IMR-90 (cell line): Measurements from ENCODE around the gene HIRA. TPM values are rescaled to one million over a fixed set of nuclear protein-coding genes. Genes with fewer than 3 reads are reported as not detected.

Experiments
- ATAC-seq: fragments of 200-7000 bp; cut with Tn5 transposase; 2 replicates; pipeline ENCODE4 v1.9.1; 2020; ENCODE audit warnings: low read depth, mild to moderate bottlenecking, moderate library complexity
- BruUV-seq: library from RNA; stranded (reverse); fragments of 400-500 nt; replicated peaks from 2 replicates; lab custom pipeline; 2021; lab: Mats Ljungman, UMichigan
- CTCF ChIA-PET: fragments of 300-600 bp; formaldehyde crosslinking; extraction: SDS; loops from one replicate; lab custom pipeline; 2021; ENCODE audit warnings: antibody characterized with exemption; lab: Yijun Ruan, JAX
- POLR2A ChIA-PET: fragments of 300-600 bp; sonication (Branson Sonifier 250); formaldehyde crosslinking; loops from one replicate; lab custom pipeline; 2022; ENCODE audit warnings: antibody characterized with exemption; ENCODE audit not compliant: unreplicated experiment; lab: Charles Lee
- DNase-seq: peaks from one replicate; pipeline ENCODE4 v3.0.0; 2013
- H2AFZ ChIP-seq: replicated peaks from 2 replicates; pipeline ENCODE3; 2013; ENCODE audit warnings: low read length, mild to moderate bottlenecking; ENCODE audit not compliant: poor library complexity
- H2AK5ac ChIP-seq: 2 replicates; pipeline ENCODE4 v1.6.1; 2013; ENCODE audit warnings: low read depth, low read length, inconsistent platforms
- H2AK9ac ChIP-seq: replicated peaks from 2 replicates; pipeline ENCODE3; 2013; ENCODE audit warnings: mild to moderate bottlenecking, low read depth, low read length, moderate library complexity; ENCODE audit not compliant: poor library complexity
- H2BK120ac ChIP-seq: 2 replicates; pipeline ENCODE4 v1.6.1; 2013; ENCODE audit warnings: low read depth, low read length, inconsistent platforms
- H2BK15ac ChIP-seq: 3 replicates; pipeline ENCODE4 v1.6.1; 2013; ENCODE audit warnings: low read depth, low read length, inconsistent platforms
- H2BK20ac ChIP-seq: 2 replicates; pipeline ENCODE4 v1.6.1; 2013; ENCODE audit warnings: low read depth, mild to moderate bottlenecking, inconsistent platforms, low read length, moderate library complexity
- H2BK5ac ChIP-seq: 2 replicates; pipeline ENCODE4 v1.6.1; 2013; ENCODE audit warnings: mild to moderate bottlenecking, low read depth, low read length, inconsistent platforms; ENCODE audit not compliant: poor library complexity, severe bottlenecking
- H3K14ac ChIP-seq: replicated peaks from 2 replicates; pipeline ENCODE4 v1.6.1; 2013; ENCODE audit warnings: low read depth, low read length, inconsistent platforms
- H3K18ac ChIP-seq: 2 replicates; pipeline ENCODE4 v1.6.1; 2013; ENCODE audit warnings: low read depth, low read length, control low read depth
- H3K23ac ChIP-seq: 2 replicates; pipeline ENCODE4 v1.6.1; 2013; ENCODE audit warnings: low read depth, low read length, inconsistent platforms
- H3K27ac ChIP-seq: 2 replicates; pipeline ENCODE4 v1.5.1; 2013; ENCODE audit warnings: mild to moderate bottlenecking, control low read depth, low read length; ENCODE audit not compliant: insufficient read depth
- H3K27me3 ChIP-seq: 2 replicates; pipeline ENCODE4 v1.6.1; 2013; ENCODE audit warnings: low read length; ENCODE audit not compliant: control insufficient read depth, insufficient read depth
- H3K36me3 ChIP-seq: 2 replicates; pipeline ENCODE4 v1.6.1; 2013; ENCODE audit warnings: low read length, mixed read lengths; ENCODE audit not compliant: control insufficient read depth, insufficient read depth
- H3K4ac ChIP-seq: 2 replicates; pipeline ENCODE4 v1.6.1; 2013; ENCODE audit warnings: low read depth, low read length, inconsistent platforms
- H3K4me1 ChIP-seq: 2 replicates; pipeline ENCODE4 v1.6.1; 2013; ENCODE audit warnings: low read length, mixed read lengths; ENCODE audit not compliant: control insufficient read depth, insufficient read depth
- H3K4me2 ChIP-seq: 2 replicates; pipeline ENCODE4 v1.6.1; 2013; ENCODE audit warnings: low read depth, mild to moderate bottlenecking, control low read depth, low read length, moderate library complexity
- H3K4me3 ChIP-seq: 2 replicates; pipeline ENCODE4 v1.5.1; 2013; ENCODE audit warnings: low read depth, mild to moderate bottlenecking, control low read depth, low read length, moderate library complexity; ENCODE audit not compliant: insufficient read depth
- H3K56ac ChIP-seq: 2 replicates; pipeline ENCODE4 v1.6.1; 2013; ENCODE audit warnings: low read length, inconsistent platforms; ENCODE audit not compliant: insufficient read depth; ENCODE audit errors: extremely low read depth
- H3K79me1 ChIP-seq, 2 experiments: 2 replicates each; pipeline ENCODE4 v1.6.1; 2013; ENCODE audit warnings: low read length in 2 of 2, inconsistent platforms in 1 of 2, low read depth in 1 of 2
- H3K9ac ChIP-seq: 2 replicates; pipeline ENCODE4 v1.6.1; 2013; ENCODE audit warnings: low read depth, low read length, control low read depth
- H3K9me1 ChIP-seq: 2 replicates; pipeline ENCODE4 v1.6.1; 2013; ENCODE audit warnings: low read length, inconsistent platforms; ENCODE audit not compliant: insufficient read depth
- H3K9me3 ChIP-seq: 2 replicates; pipeline ENCODE4 v1.6.1; 2013; ENCODE audit warnings: low read length; ENCODE audit not compliant: control insufficient read depth, insufficient read depth
- H4K20me1 ChIP-seq: 2 replicates; pipeline ENCODE4 v1.6.1; 2013; ENCODE audit warnings: low read length, inconsistent platforms; ENCODE audit not compliant: insufficient read depth
- H4K5ac ChIP-seq: 2 replicates; pipeline ENCODE4 v1.6.1; 2013; ENCODE audit warnings: mild to moderate bottlenecking, low read depth, low read length, control low read depth
- H4K8ac ChIP-seq, 2 experiments: 2 replicates each; pipeline ENCODE4 v1.6.1; 2013; ENCODE audit warnings: low read depth in 2 of 2, low read length in 2 of 2, control low read depth in 1 of 2, inconsistent platforms in 1 of 2
- H4K91ac ChIP-seq: 2 replicates; pipeline ENCODE4 v1.6.1; 2013; ENCODE audit warnings: low read depth, low read length, inconsistent platforms; ENCODE audit not compliant: insufficient read depth
- CEBPB ChIP-seq: IDR thresholded peaks from 2 replicates; pipeline ENCODE4 v1.6.1; 2012; ENCODE audit warnings: low read depth, low read length, improper control_type of control experiment
- CHD1 ChIP-seq: IDR thresholded peaks from 2 replicates; pipeline ENCODE4 v1.6.1; 2012; ENCODE audit warnings: low read depth, low read length, improper control_type of control experiment
- CTCF ChIP-seq: conservative IDR thresholded peaks from 2 replicates; pipeline ENCODE4 v1.5.1; 2012; ENCODE audit warnings: mild to moderate bottlenecking, low read depth, low read length, improper control_type of control experiment
- ELK1 ChIP-seq: fragments of 150-350 bp; IDR thresholded peaks from 2 replicates; pipeline ENCODE4 v1.6.1; 2016; ENCODE audit warnings: low read depth, mild to moderate bottlenecking, low read length, moderate library complexity, borderline replicate concordance
- FOS ChIP-seq: fragments of 150-350 bp; IDR thresholded peaks from 2 replicates; pipeline ENCODE4 v1.6.1; 2016; ENCODE audit warnings: low read depth, low read length
- MAFK ChIP-seq: IDR thresholded peaks from 2 replicates; pipeline ENCODE4 v1.6.1; 2012; ENCODE audit warnings: low read depth, low read length, improper control_type of control experiment
- MAZ ChIP-seq: IDR thresholded peaks from 2 replicates; pipeline ENCODE4 v1.6.1; 2012; ENCODE audit warnings: low read depth, mild to moderate bottlenecking, low read length, improper control_type of control experiment, moderate library complexity, borderline replicate concordance
- MXI1 ChIP-seq: IDR thresholded peaks from 2 replicates; pipeline ENCODE4 v1.6.1; 2012; ENCODE audit warnings: low read depth, mild to moderate bottlenecking, low read length, moderate library complexity, borderline replicate concordance
- RAD21 ChIP-seq: IDR thresholded peaks from 2 replicates; pipeline ENCODE4 v1.6.1; 2012; ENCODE audit warnings: low read length, improper control_type of control experiment
- RCOR1 ChIP-seq: IDR thresholded peaks from 2 replicates; pipeline ENCODE4 v1.6.1; 2012; ENCODE audit warnings: mild to moderate bottlenecking, low read length, improper control_type of control experiment; ENCODE audit not compliant: insufficient replicate concordance
- RFX5 ChIP-seq: IDR thresholded peaks from 2 replicates; pipeline ENCODE4 v1.8.0; 2012; ENCODE audit warnings: low read depth, mild to moderate bottlenecking, low read length, moderate library complexity
- WGBS, 2 experiments: methylation state at CpG; one replicate each; pipeline versions ENCODE4 v1.1.5 to v1.1.7; 2013; ENCODE audit warnings: missing lambda C conversion rate in 2 of 2; ENCODE audit not compliant: insufficient read length in 1 of 2; ENCODE audit errors: extremely low coverage in 2 of 2; 5-methylcytosine and 5-hydroxymethylcytosine counted together
- dilution Hi-C: fragments of 300-500 bp; cut with HindIII; formaldehyde crosslinking; loops from one replicate; pipeline ENCODE4 v1.14.3; 2018; ENCODE audit warnings: low sequenced_read_pairs; ENCODE audit not compliant: unreplicated experiment
- in situ Hi-C: fragments of 300-500 bp; cut with MboI; formaldehyde crosslinking; loops from 3 replicates; pipeline ENCODE4 v1.14.3; 2019; ENCODE audit warnings: low sequenced_read_pairs, inconsistent platforms, mixed read lengths
- intact Hi-C: fragments of 100-400 bp; cut with micrococcal nuclease; formaldehyde crosslinking; loops from 2 replicates; pipeline ENCODE4 v1.10.0; 2022
- polyA plus RNA-seq, 3 experiments: library from polyadenylated mRNA; depleted of rRNA; stranded (reverse); fragments of >200 nt; gene quantifications; 2 replicates each; pipeline ENCODE4 v1.2.3, GENCODE V29; 2012; ENCODE audit warnings: low replicate concordance in 1 of 3
- total RNA-seq: library from RNA; depleted of rRNA; stranded (reverse); fragments of >200 nt; gene quantifications from 2 replicates; pipeline ENCODE4 v1.2.3, GENCODE V29; 2012

Gene HIRA
- total and polyA plus RNA-seq, 2 of the 4 experiments (the other 2 are of a cell fraction) = 14.5 to 24.2 TPM

DNA sequence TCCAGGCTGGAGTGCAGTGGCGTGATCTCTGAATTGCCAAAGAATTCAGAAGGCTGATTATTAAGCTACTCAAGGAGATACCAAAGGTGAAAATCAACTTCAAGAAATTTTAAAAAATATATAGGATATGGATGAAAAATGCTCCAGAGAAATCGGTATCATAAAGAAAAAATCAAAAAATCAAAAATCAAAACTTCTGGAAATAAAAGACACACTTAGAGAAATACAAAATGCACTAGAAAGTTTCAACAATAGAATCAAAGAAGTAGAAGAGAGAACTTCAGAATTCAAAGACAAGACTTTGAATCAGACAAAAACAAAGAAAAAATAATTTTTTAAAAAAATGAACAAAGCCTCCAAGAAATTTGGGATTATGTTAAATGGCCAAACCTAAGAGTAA lies 94.4 kb downstream of the HIRA start:
- DNase-seq (no peak), ATAC-seq (no peak)
- H3K36me3 ChIP-seq = peaks cover 14% of the 10 kb centered on the region
- H3K56ac ChIP-seq = no peak overlapping the region
- H2BK5ac ChIP-seq = no peak overlapping the region
- H3K9ac ChIP-seq = no peak overlapping the region
- no peaks in the 10 kb centered on the region for H3K9me1 ChIP-seq
- H3K27ac ChIP-seq = no peak overlapping the region
- no peaks in the 10 kb centered on the region for H3K4me1 ChIP-seq
- no TSS peak for BruUV-seq
- H4K8ac ChIP-seq = no peak overlapping the region
- no peak overlapping the region for H2BK20ac ChIP-seq
- no peaks in the 10 kb centered on the region for H3K27me3 ChIP-seq
- no peak overlapping the region for H3K18ac ChIP-seq
- in situ Hi-C loops (no loop called here), dilution Hi-C loops (no loop called here), intact Hi-C loops (no loop called here)
- WGBS, 2 experiments = no CpG with 5 or more reads among the region's 2 CpGs
- no peak overlapping the region for H3K14ac ChIP-seq
- no peak overlapping the region for H3K4ac ChIP-seq
- H2BK15ac ChIP-seq = no peak overlapping the region
- ChIA-PET CTCF (no interaction called here), POLR2A (no interaction called here)
- H3K4me2 ChIP-seq = no peak overlapping the region
- no peak overlapping the region for H3K23ac ChIP-seq
- no peak overlapping the region for H3K4me3 ChIP-seq
- no peaks in the 10 kb centered on the region for H4K20me1 ChIP-seq
- no peak overlapping the region for H4K91ac ChIP-seq
- no peak for TF ChIP-seq MXI1
- no peak for TF ChIP-seq CEBPB
- no peak for TF ChIP-seq CHD1
- no peak for TF ChIP-seq RCOR1
- no peak for TF ChIP-seq RFX5
- TF ChIP-seq ELK1 = no peak
- no peak for TF ChIP-seq MAFK
- no peak for TF ChIP-seq MAZ
- no peak for TF ChIP-seq FOS
- TF ChIP-seq RAD21 = no peak
- TF ChIP-seq CTCF = no peak
- no peak overlapping the region for H2BK120ac ChIP-seq
- no peak overlapping the region for H4K5ac ChIP-seq
- no peak overlapping the region for H2AK9ac ChIP-seq
- H2AK5ac ChIP-seq = no peak overlapping the region
- no peak overlapping the region for H2AFZ ChIP-seq
- peaks cover 4% of the 10 kb centered on the region for H3K9me3 ChIP-seq
- peaks cover 5 to 7% of the 10 kb centered on the region in 2 experiments; a peak in 2 of 4 replicates for H3K79me1 ChIP-seq
